ENCODE data around the gene KIAA0513. TPM values are rescaled to one million over a fixed set of nuclear protein-coding genes. Genes with fewer than 3 reads are reported as not detected.

Gene KIAA0513
- polyA plus RNA-seq, 1 donor (not counting 4 experiments of a cell fraction or from before 2014, with no cell fraction given): 3.3 TPM

GRCh38 chr16:85066346-85066885 is 38.8 kb downstream of the KIAA0513 start:
- Histone ChIP-seq H4K20me1 (ENCODE audit: control insufficient read depth, extremely low read depth, insufficient read depth, low read length) (no peaks in the 10 kb centered on the region), H3K27ac (ENCODE audit: control insufficient read depth, insufficient read depth, low read length) (no peak overlapping the region), H3K9me3 (ENCODE audit: control insufficient read depth, low read depth, low read length) (no peaks in the 10 kb centered on the region), H3K4me1 (ENCODE audit: control insufficient read depth, extremely low read depth, insufficient read depth, low read length) (no peaks in the 10 kb centered on the region), H3K4me2 (ENCODE audit: control insufficient read depth, extremely low read depth, insufficient read depth, low read depth, low read length) (no peak overlapping the region), H3K79me2 (ENCODE audit: control insufficient read depth, insufficient read depth, low read length) (no peaks in the 10 kb centered on the region), H3K9ac (ENCODE audit: control insufficient read depth, extremely low read depth, insufficient read depth, low read length) (no peak overlapping the region), H3K4me3 (ENCODE audit: control insufficient read depth in 2 of 3, extremely low read depth in 1 of 3, insufficient read depth in 2 of 3, low read depth in 1 of 3, low read length in 3 of 3) (no peak overlapping the region), H2AFZ (ENCODE audit: control insufficient read depth, low read length) (no peak overlapping the region), H3K27me3 (ENCODE audit: control insufficient read depth, extremely low read depth, insufficient read depth, low read length) (peaks cover 5% of the 10 kb centered on the region), H3K9me1 (ENCODE audit: control insufficient read depth, extremely low read depth, insufficient read depth, low read length) (no peaks in the 10 kb centered on the region), H3K36me3 (ENCODE audit: control insufficient read depth in 2 of 2, extremely low read depth in 1 of 2, insufficient read depth in 2 of 2, low read length in 2 of 2) (no peaks in the 10 kb centered on the region)
- DNase-seq (ENCODE audit: low read depth, low spot score) (no peak), FAIRE-seq (no peak)
- dilution Hi-C loops (cut with MboI; ENCODE audit: extremely low pct_ligation_motif_present, low sequenced_read_pairs): no loop called here
- no peak for TF ChIP-seq CTCF (optimal IDR thresholded peaks at IDR 0.05 in 1 of 3, IDR thresholded peaks at IDR 0.05 in 1 of 3, conservative IDR thresholded peaks at IDR 0.05 in 1 of 3; ENCODE audit: extremely low read depth in 1 of 3, insufficient read depth in 2 of 3, low read length in 3 of 3)

GRCh38 chr16:85067024-85067423 is 39.4 kb downstream of the KIAA0513 start:
- Histone ChIP-seq H3K9me3 (ENCODE audit: control insufficient read depth, low read depth, low read length) (no peaks in the 10 kb centered on the region), H3K4me3 (ENCODE audit: control insufficient read depth in 2 of 3, extremely low read depth in 1 of 3, insufficient read depth in 2 of 3, low read depth in 1 of 3, low read length in 3 of 3) (no peak overlapping the region), H3K27ac (ENCODE audit: control insufficient read depth, insufficient read depth, low read length) (no peak overlapping the region), H3K79me2 (ENCODE audit: control insufficient read depth, insufficient read depth, low read length) (no peaks in the 10 kb centered on the region), H3K36me3 (ENCODE audit: control insufficient read depth in 2 of 2, extremely low read depth in 1 of 2, insufficient read depth in 2 of 2, low read length in 2 of 2) (no peaks in the 10 kb centered on the region), H3K9ac (ENCODE audit: control insufficient read depth, extremely low read depth, insufficient read depth, low read length) (no peak overlapping the region), H3K27me3 (ENCODE audit: control insufficient read depth, extremely low read depth, insufficient read depth, low read length) (peaks cover 5% of the 10 kb centered on the region), H2AFZ (ENCODE audit: control insufficient read depth, low read length) (no peak overlapping the region), H3K4me1 (ENCODE audit: control insufficient read depth, extremely low read depth, insufficient read depth, low read length) (no peaks in the 10 kb centered on the region), H3K9me1 (ENCODE audit: control insufficient read depth, extremely low read depth, insufficient read depth, low read length) (no peaks in the 10 kb centered on the region), H3K4me2 (ENCODE audit: control insufficient read depth, extremely low read depth, insufficient read depth, low read depth, low read length) (no peak overlapping the region), H4K20me1 (ENCODE audit: control insufficient read depth, extremely low read depth, insufficient read depth, low read length) (no peaks in the 10 kb centered on the region)
- TF ChIP-seq EZH2 (IDR thresholded peaks at IDR 0.05; ENCODE audit: low read length): no peak
- TF ChIP-seq CTCF (optimal IDR thresholded peaks at IDR 0.05 in 1 of 3, IDR thresholded peaks at IDR 0.05 in 1 of 3, conservative IDR thresholded peaks at IDR 0.05 in 1 of 3; ENCODE audit: extremely low read depth in 1 of 3, insufficient read depth in 2 of 3, low read length in 3 of 3): no peak
- no peak for FAIRE-seq
- DNase-seq (ENCODE audit: low read depth, low spot score): no peak
- dilution Hi-C loops (cut with MboI; ENCODE audit: extremely low pct_ligation_motif_present, low sequenced_read_pairs): no loop called here
